ENCODE measurements around the gene SLC30A3.

The SLC30A3 gene

GRCh38 chr2:27256855-27257454 lies 5.9 kb downstream of the SLC30A3 start:
- DNase-seq (ENCODE audit: extremely low spot score), result no peak
- TF ChIP-seq ARNT (IDR thresholded peaks at IDR 0.05) (no peak), ZNF384 (IDR thresholded peaks at IDR 0.05) (no peak), FOXK2 (IDR thresholded peaks at IDR 0.05) (no peak), TARDBP (IDR thresholded peaks at IDR 0.05) (no peak), L3MBTL2 (conservative IDR thresholded peaks at IDR 0.05) (no peak), ELF4 (IDR thresholded peaks at IDR 0.05) (no peak)
- CTCF ChIA-PET, result no interaction called here
- POLR2A ChIA-PET, result interaction anchor here (1.1 kb wide), 1 partner anchor 26 kb away, joined by 3 read pairs; no protein-coding TSS in a partner anchor

- DNase-seq (ENCODE audit: extremely low spot score), result no peak
- ChIA-PET POLR2A (no interaction called here), CTCF (no interaction called here)
- no peak for TF ChIP-seq SUZ12 (IDR thresholded peaks at IDR 0.05)
- no peak for TF ChIP-seq HDGF (IDR thresholded peaks at IDR 0.05; ENCODE audit: borderline replicate concordance)
- no peak for TF ChIP-seq PKNOX1 (IDR thresholded peaks at IDR 0.05)
- TF ChIP-seq FOXK2 (IDR thresholded peaks at IDR 0.05), result no peak
- no peak for TF ChIP-seq ZNF384 (IDR thresholded peaks at IDR 0.05)
- TF ChIP-seq ARNT (IDR thresholded peaks at IDR 0.05), result no peak
- TF ChIP-seq ELF4 (IDR thresholded peaks at IDR 0.05), result no peak
- TF ChIP-seq L3MBTL2 (conservative IDR thresholded peaks at IDR 0.05), result no peak
- no peak for TF ChIP-seq LEF1 (IDR thresholded peaks at IDR 0.05; ENCODE audit: borderline replicate concordance)
- TF ChIP-seq CTBP1 (IDR thresholded peaks at IDR 0.05; ENCODE audit: borderline replicate concordance), result no peak
- TF ChIP-seq BHLHE40 (IDR thresholded peaks at IDR 0.05; ENCODE audit: borderline replicate concordance), result no peak
- TF ChIP-seq SP1 (IDR thresholded peaks at IDR 0.05), result no peak
- no peak for TF ChIP-seq FOXM1 (IDR thresholded peaks at IDR 0.05; ENCODE audit: borderline replicate concordance)
Observed at GRCh38 chr2:27255660-27256059, 7.2 kb downstream of the SLC30A3 start.

- no peak for DNase-seq (ENCODE audit: extremely low spot score)
- POLR2A ChIA-PET, result no interaction called here
- no peak for TF ChIP-seq NFRKB (IDR thresholded peaks at IDR 0.05)
- TF ChIP-seq TARDBP (IDR thresholded peaks at IDR 0.05), result no peak
- TF ChIP-seq SUZ12 (IDR thresholded peaks at IDR 0.05), result no peak
- CTCF ChIA-PET, result no interaction called here
Observed at GRCh38 chr2:27255187-27255586, 7.7 kb downstream of the SLC30A3 start.

- TF ChIP-seq CTBP1 (IDR thresholded peaks at IDR 0.05; ENCODE audit: borderline replicate concordance), result no peak
- no peak for TF ChIP-seq HDGF (IDR thresholded peaks at IDR 0.05; ENCODE audit: borderline replicate concordance)
- no peak for TF ChIP-seq PKNOX1 (IDR thresholded peaks at IDR 0.05)
- no peak for TF ChIP-seq NFRKB (IDR thresholded peaks at IDR 0.05)
- no peak for TF ChIP-seq FOXM1 (IDR thresholded peaks at IDR 0.05; ENCODE audit: borderline replicate concordance)
- no peak for TF ChIP-seq TARDBP (IDR thresholded peaks at IDR 0.05)
- no peak for TF ChIP-seq BHLHE40 (IDR thresholded peaks at IDR 0.05; ENCODE audit: borderline replicate concordance)
- TF ChIP-seq FOXK2 (IDR thresholded peaks at IDR 0.05), result no peak
- TF ChIP-seq ARNT (IDR thresholded peaks at IDR 0.05), result no peak
- no peak for TF ChIP-seq L3MBTL2 (conservative IDR thresholded peaks at IDR 0.05)
- TF ChIP-seq ZNF384 (IDR thresholded peaks at IDR 0.05), result no peak
- TF ChIP-seq FOXA1 (IDR thresholded peaks at IDR 0.05), result no peak
- TF ChIP-seq SP1 (IDR thresholded peaks at IDR 0.05), result no peak
- ChIA-PET CTCF (interaction anchor here (1.1 to 2.3 kb wide), 4 partner anchors 13 to 51 kb away, joined by 3 to 10 read pairs (median 6); no protein-coding TSS in a partner anchor), POLR2A (interaction anchor here (1.3 to 1.4 kb wide), 2 partner anchors 10 to 31 kb away, joined by 4 read pairs; partner anchors contain the start of gene TRIM54)
- no peak for DNase-seq (ENCODE audit: extremely low spot score)
Observed at GRCh38 chr2:27251766-27252165, 11.1 kb downstream of the SLC30A3 start.

GRCh38 chr2:27250652-27251379 lies 12.0 kb downstream of the SLC30A3 start:
- ChIA-PET POLR2A (interaction anchor here (1.0 to 1.4 kb wide), 3 partner anchors 9 to 33 kb away, joined by 3 to 4 read pairs (median 4); partner anchors contain the start of gene TRIM54), CTCF (interaction anchor here (0.8 to 2.3 kb wide), 5 partner anchors 14 to 52 kb away, joined by 3 to 10 read pairs (median 6); no protein-coding TSS in a partner anchor)
- DNase-seq (ENCODE audit: extremely low spot score), result no peak
- TF ChIP-seq L3MBTL2 (conservative IDR thresholded peaks at IDR 0.05) (no peak), FOXA1 (IDR thresholded peaks at IDR 0.05) (no peak), ELF4 (IDR thresholded peaks at IDR 0.05) (no peak), ARNT (IDR thresholded peaks at IDR 0.05) (no peak), ZNF384 (IDR thresholded peaks at IDR 0.05) (no peak), SP1 (IDR thresholded peaks at IDR 0.05) (no peak), SUZ12 (IDR thresholded peaks at IDR 0.05) (no peak), NFRKB (IDR thresholded peaks at IDR 0.05) (no peak), LEF1 (IDR thresholded peaks at IDR 0.05; ENCODE audit: borderline replicate concordance) (no peak), TARDBP (IDR thresholded peaks at IDR 0.05) (no peak), HDGF (IDR thresholded peaks at IDR 0.05; ENCODE audit: borderline replicate concordance) (no peak), BHLHE40 (IDR thresholded peaks at IDR 0.05; ENCODE audit: borderline replicate concordance) (no peak), PKNOX1 (IDR thresholded peaks at IDR 0.05) (no peak), FOXM1 (IDR thresholded peaks at IDR 0.05; ENCODE audit: borderline replicate concordance) (no peak), FOXK2 (IDR thresholded peaks at IDR 0.05) (no peak), CTBP1 (IDR thresholded peaks at IDR 0.05; ENCODE audit: borderline replicate concordance) (no peak)

All from HEK293T (cell line).